ENCODE data around the gene KIAA0319L. TPM values are rescaled to one million over a fixed set of nuclear protein-coding genes. Genes with fewer than 3 reads are reported as not detected.
A peak's percentile ranks its signal among the peaks of the same experiment; 100 is the strongest.

Gene KIAA0319L
- total and polyA plus RNA-seq, 2 experiments from 2014 or later: 16.6 to 28.3 TPM

DNA sequence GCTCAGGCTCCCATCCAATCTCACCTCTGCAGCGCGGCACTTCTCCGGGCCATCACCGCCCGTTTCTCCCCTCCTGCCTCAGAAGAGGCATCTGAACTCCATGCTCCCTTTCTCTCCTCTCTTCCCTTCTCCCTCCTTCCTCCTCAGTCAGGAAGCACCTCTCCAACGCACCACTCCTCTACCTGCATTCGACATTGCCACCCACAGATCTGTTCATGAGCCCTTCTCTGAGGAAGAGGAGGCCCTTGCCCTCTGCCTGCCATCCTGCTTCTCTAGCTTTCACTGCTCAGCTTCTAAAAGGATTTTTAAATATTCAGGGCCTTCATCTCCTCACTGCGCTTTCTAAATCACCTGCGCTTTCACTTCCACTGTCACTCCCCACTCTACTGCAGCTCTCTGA is 120.0 kb downstream of the KIAA0319L start:
- Histone ChIP-seq H3K9me2 (ENCODE audit: insufficient read depth) (no peaks in the 10 kb centered on the region), H3K36me3 (ENCODE audit: low read depth) (no peaks in the 10 kb centered on the region; the same call in 1 of the 2 replicates), H3K9me3 (ENCODE audit: low read depth) (no peaks in the 10 kb centered on the region), H3K27ac (no peak overlapping the region), H3F3A (ENCODE audit: insufficient read depth) (no peaks in the 10 kb centered on the region), H2AFZ (no peak overlapping the region), H3K79me2 (ENCODE audit: insufficient read depth) (no peaks in the 10 kb centered on the region), H3K9ac (no peak overlapping the region), H3K4me1 (ENCODE audit: insufficient read depth) (no peaks in the 10 kb centered on the region), H4K20me1 (ENCODE audit: insufficient read depth) (no peaks in the 10 kb centered on the region), H3K4me3 (no peak overlapping the region), H3K4me2 (ENCODE audit: unreplicated experiment) (no peak overlapping the region), H3K27me3 (replicated peaks; ENCODE audit: insufficient read depth) (no peaks in the 10 kb centered on the region)
- TF ChIP-seq EZH2 (IDR thresholded peaks at IDR 0.05; ENCODE audit: insufficient read depth, poor library complexity, severe bottlenecking) (no peak), EZH2phosphoT487 (IDR thresholded peaks at IDR 0.05; ENCODE audit: insufficient read depth, low read depth) (no peak)
- DNase-seq: no peak
- WGBS, 2 experiments (ENCODE audit: low coverage in 1 of 2, low lambda C conversion rate in 2 of 2, missing lambda C conversion rate in 2 of 2): 97 to 99% methylated on average over 9 of the region's 9 CpGs
- in situ Hi-C loops (cut with MboI): no loop called here

DNA sequence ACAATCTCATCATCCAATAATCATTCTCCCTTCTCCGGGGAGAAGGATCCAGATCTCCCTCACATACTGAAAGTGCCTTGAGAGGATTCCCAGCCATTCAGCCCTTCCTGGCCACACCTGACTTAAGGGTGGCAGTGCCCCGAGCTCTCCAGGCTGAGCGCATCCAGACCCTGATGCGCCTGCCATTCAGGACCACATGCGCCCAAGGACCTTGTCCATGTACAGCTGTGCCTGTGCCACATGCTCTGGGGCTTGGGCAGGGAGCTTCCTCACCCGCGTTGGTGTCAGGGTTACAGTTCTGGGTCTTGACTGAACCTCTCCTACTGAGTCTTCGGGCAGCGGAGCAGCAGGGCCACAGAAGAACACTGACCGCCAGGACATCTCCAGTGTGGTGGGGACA is 121.1 kb downstream of the KIAA0319L start:
- DNase-seq: no peak
- no peaks in the 10 kb centered on the region for H3K4me1 ChIP-seq (ENCODE audit: insufficient read depth)
- no peaks in the 10 kb centered on the region for H3K9me2 ChIP-seq (ENCODE audit: insufficient read depth)
- no peak overlapping the region for H3K4me2 ChIP-seq (ENCODE audit: unreplicated experiment)
- H3K9ac ChIP-seq: no peak overlapping the region
- WGBS, 2 experiments (ENCODE audit: low coverage in 1 of 2, low lambda C conversion rate in 2 of 2, missing lambda C conversion rate in 2 of 2): 87 to 92% methylated on average over 10 of the region's 10 CpGs
- in situ Hi-C loops (cut with MboI): no loop called here
- H3K4me3 ChIP-seq: no peak overlapping the region
- H4K20me1 ChIP-seq (ENCODE audit: insufficient read depth): no peaks in the 10 kb centered on the region
- no peaks in the 10 kb centered on the region for H3F3A ChIP-seq (ENCODE audit: insufficient read depth)
- H2AFZ ChIP-seq: no peak overlapping the region
- no peaks in the 10 kb centered on the region for H3K9me3 ChIP-seq (ENCODE audit: low read depth)
- H3K27me3 ChIP-seq (replicated peaks; ENCODE audit: insufficient read depth): no peaks in the 10 kb centered on the region
- no peak overlapping the region for H3K27ac ChIP-seq
- no peaks in the 10 kb centered on the region for H3K79me2 ChIP-seq (ENCODE audit: insufficient read depth)
- TF ChIP-seq EZH2phosphoT487 (IDR thresholded peaks at IDR 0.05; ENCODE audit: insufficient read depth, low read depth): no peak
- no peak for TF ChIP-seq EZH2 (IDR thresholded peaks at IDR 0.05; ENCODE audit: insufficient read depth, poor library complexity, severe bottlenecking)
- no peaks in the 10 kb centered on the region; the same call in 1 of the 2 replicates for H3K36me3 ChIP-seq (ENCODE audit: low read depth)

DNA sequence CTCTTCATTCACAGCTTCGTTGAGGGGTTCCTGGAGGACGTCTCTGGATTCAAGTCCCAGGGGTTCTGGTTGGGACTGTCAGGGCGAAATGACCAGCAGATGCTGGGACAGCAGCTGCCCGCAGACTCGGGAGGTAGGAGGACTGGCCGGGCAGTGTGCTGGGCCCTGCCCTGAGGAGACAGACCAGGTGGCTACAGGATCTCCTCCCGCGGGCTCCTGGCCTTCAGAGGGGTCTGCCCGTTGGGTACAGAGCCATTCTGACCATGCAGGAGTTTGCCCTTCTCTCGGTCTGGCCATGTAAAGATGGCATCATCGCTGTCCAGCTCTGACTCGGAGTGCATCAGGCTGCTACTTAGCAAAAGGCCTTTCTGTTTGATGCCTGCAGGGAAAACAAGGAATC is 122.5 kb downstream of the KIAA0319L start:
- no peaks in the 10 kb centered on the region; the same call in 1 of the 2 replicates for H3K36me3 ChIP-seq (ENCODE audit: low read depth)
- no peak overlapping the region for H3K4me2 ChIP-seq (ENCODE audit: unreplicated experiment)
- no peaks in the 10 kb centered on the region for H3K79me2 ChIP-seq (ENCODE audit: insufficient read depth)
- H3K9me2 ChIP-seq (ENCODE audit: insufficient read depth): no peaks in the 10 kb centered on the region
- WGBS, 2 experiments (ENCODE audit: low coverage in 1 of 2, low lambda C conversion rate in 2 of 2, missing lambda C conversion rate in 2 of 2): 79 to 86% methylated on average over 11 to 12 of the region's 12 CpGs
- no peaks in the 10 kb centered on the region for H4K20me1 ChIP-seq (ENCODE audit: insufficient read depth)
- H3K9me3 ChIP-seq (ENCODE audit: low read depth): no peaks in the 10 kb centered on the region
- in situ Hi-C loops (cut with MboI): no loop called here
- no peak overlapping the region for H3K27ac ChIP-seq
- DNase-seq: peak; percentile 13
- H3K27me3 ChIP-seq (replicated peaks; ENCODE audit: insufficient read depth): no peaks in the 10 kb centered on the region
- H3K4me1 ChIP-seq (ENCODE audit: insufficient read depth): no peaks in the 10 kb centered on the region
- TF ChIP-seq EZH2phosphoT487 (IDR thresholded peaks at IDR 0.05; ENCODE audit: insufficient read depth, low read depth): no peak
- no peak for TF ChIP-seq EZH2 (IDR thresholded peaks at IDR 0.05; ENCODE audit: insufficient read depth, poor library complexity, severe bottlenecking)
- H3F3A ChIP-seq (ENCODE audit: insufficient read depth): no peaks in the 10 kb centered on the region
- H3K9ac ChIP-seq: no peak overlapping the region
- H2AFZ ChIP-seq: no peak overlapping the region
- H3K4me3 ChIP-seq: no peak overlapping the region

DNA sequence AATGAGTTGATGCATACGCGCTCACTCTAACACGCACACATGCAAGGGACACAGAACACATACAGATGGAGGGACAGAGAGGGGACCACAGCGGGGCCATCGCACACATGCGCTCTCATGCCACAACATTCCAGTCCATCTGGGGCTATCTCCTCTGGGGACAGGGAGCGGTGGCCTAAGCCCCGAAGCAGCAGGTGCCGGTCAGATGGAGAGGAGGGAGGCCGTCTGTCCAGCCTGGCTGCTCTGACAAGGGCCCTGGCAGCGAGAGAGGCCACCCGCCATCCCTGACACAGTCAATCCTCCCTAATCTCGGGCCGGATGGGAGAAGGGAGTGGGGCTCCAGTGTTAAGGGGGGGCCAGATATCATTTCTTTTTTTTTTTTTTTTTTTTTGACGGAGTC is 123.5 kb downstream of the KIAA0319L start:
- Histone ChIP-seq H3K9me2 (ENCODE audit: insufficient read depth) (no peaks in the 10 kb centered on the region), H3K79me2 (ENCODE audit: insufficient read depth) (no peaks in the 10 kb centered on the region), H3K4me2 (ENCODE audit: unreplicated experiment) (no peak overlapping the region), H3K9ac (no peak overlapping the region), H3K36me3 (ENCODE audit: low read depth) (no peaks in the 10 kb centered on the region; the same call in 1 of the 2 replicates), H3K27ac (no peak overlapping the region), H4K20me1 (ENCODE audit: insufficient read depth) (no peaks in the 10 kb centered on the region), H3K9me3 (ENCODE audit: low read depth) (no peaks in the 10 kb centered on the region), H3F3A (ENCODE audit: insufficient read depth) (no peaks in the 10 kb centered on the region), H2AFZ (no peak overlapping the region), H3K4me3 (no peak overlapping the region), H3K4me1 (ENCODE audit: insufficient read depth) (no peaks in the 10 kb centered on the region), H3K27me3 (replicated peaks; ENCODE audit: insufficient read depth) (no peaks in the 10 kb centered on the region)
- in situ Hi-C loops (cut with MboI): no loop called here
- TF ChIP-seq EZH2 (IDR thresholded peaks at IDR 0.05; ENCODE audit: insufficient read depth, poor library complexity, severe bottlenecking) (no peak), EZH2phosphoT487 (IDR thresholded peaks at IDR 0.05; ENCODE audit: insufficient read depth, low read depth) (no peak)
- DNase-seq: no peak
- WGBS, 2 experiments (ENCODE audit: low coverage in 1 of 2, low lambda C conversion rate in 2 of 2, missing lambda C conversion rate in 2 of 2): 94 to 97% methylated on average over 13 to 15 of the region's 15 CpGs

DNA sequence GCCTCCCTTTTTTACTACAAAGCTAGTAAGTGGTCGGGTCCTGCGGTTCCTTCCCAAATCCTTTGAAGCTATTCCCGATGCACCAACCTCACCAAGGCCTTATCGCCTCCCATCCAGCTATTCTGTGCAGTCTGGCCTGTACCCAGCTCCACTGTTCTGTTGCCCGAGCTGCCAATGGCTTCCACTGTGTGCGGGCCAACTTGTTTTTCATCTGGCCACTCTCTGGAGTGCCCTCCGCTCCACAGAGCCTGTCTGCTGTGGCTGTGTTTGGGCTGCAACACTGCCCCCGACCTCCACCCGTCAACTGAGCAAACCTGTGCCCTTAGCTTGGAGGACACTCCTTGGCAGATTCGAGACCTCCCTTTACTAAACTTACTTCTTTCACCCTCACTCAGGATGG is 125.0 kb downstream of the KIAA0319L start:
- Histone ChIP-seq H2AFZ (no peak overlapping the region), H3F3A (ENCODE audit: insufficient read depth) (no peaks in the 10 kb centered on the region), H3K4me1 (ENCODE audit: insufficient read depth) (no peaks in the 10 kb centered on the region), H3K4me3 (no peak overlapping the region), H3K9me2 (ENCODE audit: insufficient read depth) (no peaks in the 10 kb centered on the region), H3K79me2 (ENCODE audit: insufficient read depth) (no peaks in the 10 kb centered on the region), H3K4me2 (ENCODE audit: unreplicated experiment) (no peak overlapping the region), H3K9ac (no peak overlapping the region), H3K36me3 (ENCODE audit: low read depth) (peaks cover 6% of the 10 kb centered on the region; the same call in 1 of the 2 replicates), H4K20me1 (ENCODE audit: insufficient read depth) (no peaks in the 10 kb centered on the region), H3K9me3 (ENCODE audit: low read depth) (no peaks in the 10 kb centered on the region), H3K27me3 (replicated peaks; ENCODE audit: insufficient read depth) (no peaks in the 10 kb centered on the region), H3K27ac (no peak overlapping the region)
- no peak for DNase-seq
- in situ Hi-C loops (cut with MboI): no loop called here
- 88 to 89% methylated on average over 10 of the region's 10 CpGs for WGBS, 2 experiments (ENCODE audit: low coverage in 1 of 2, low lambda C conversion rate in 2 of 2, missing lambda C conversion rate in 2 of 2)
- TF ChIP-seq EZH2 (IDR thresholded peaks at IDR 0.05; ENCODE audit: insufficient read depth, poor library complexity, severe bottlenecking): no peak
